Calu3 (cell line): ENCODE data around the gene FSIP1. TPM values are rescaled to one million over a fixed set of nuclear protein-coding genes. Genes with fewer than 3 reads are reported as not detected.
A peak's percentile ranks its signal among the peaks of the same experiment; 100 is the strongest.

Experiments used
- BruUV-seq: library from RNA; stranded (reverse); fragments of 400-500 nt; replicated peaks from 2 replicates; lab custom pipeline; 2021; lab: Mats Ljungman, UMichigan
- CTCF ChIA-PET: fragments of 300-600 bp; sonication (Branson Sonifier 250); formaldehyde crosslinking; loops from one replicate; lab custom pipeline; 2022; ENCODE audit warnings: antibody characterized with exemption; lab: Charles Lee
- DNase-seq: peaks from one replicate; pipeline ENCODE4 v3.0.0; 2022
- H3K27ac Mint-ChIP-seq: one replicate; pipeline ENCODE4 v1.8.0; 2022; ENCODE audit warnings: mixed read lengths; ENCODE audit not compliant: unreplicated experiment
- H3K27me3 Mint-ChIP-seq: one replicate; pipeline ENCODE4 v1.8.0; 2022; ENCODE audit warnings: mixed read lengths; ENCODE audit not compliant: unreplicated experiment
- H3K36me3 Mint-ChIP-seq: one replicate; pipeline ENCODE4 v1.8.0; 2022; ENCODE audit warnings: mild to moderate bottlenecking, moderate library complexity, mixed read lengths; ENCODE audit not compliant: insufficient read depth, unreplicated experiment
- H3K4me1 Mint-ChIP-seq: one replicate; pipeline ENCODE4 v1.8.0; 2022; ENCODE audit warnings: mild to moderate bottlenecking, low read depth, mixed read lengths; ENCODE audit not compliant: unreplicated experiment
- H3K4me3 Mint-ChIP-seq: one replicate; pipeline ENCODE4 v1.8.0; 2022; ENCODE audit warnings: mild to moderate bottlenecking, low read depth, moderate library complexity, mixed read lengths; ENCODE audit not compliant: unreplicated experiment
- H3K9me3 Mint-ChIP-seq: one replicate; pipeline ENCODE4 v1.8.0; 2022; ENCODE audit warnings: low read depth, mixed read lengths; ENCODE audit not compliant: unreplicated experiment
- intact Hi-C: fragments of 100-400 bp; cut with micrococcal nuclease; formaldehyde crosslinking; loops from one replicate; pipeline ENCODE4 v1.10.0; 2022; ENCODE audit not compliant: unreplicated experiment
- total RNA-seq: library from RNA; stranded (reverse); gene quantifications from 2 replicates; pipeline ENCODE4 v1.2.3, GENCODE V29; 2022
- TF ChIP-seq, protein P1 (sequence below): fragments of 200-600 bp; IDR thresholded peaks from one replicate; pipeline ENCODE4 v1.8.0; 2022; ENCODE audit warnings: antibody characterized with exemption; ENCODE audit not compliant: unreplicated experiment

FSIP1 gene
- total RNA-seq, 1 experiment from 2014 or later: 0.28 TPM

DNA sequence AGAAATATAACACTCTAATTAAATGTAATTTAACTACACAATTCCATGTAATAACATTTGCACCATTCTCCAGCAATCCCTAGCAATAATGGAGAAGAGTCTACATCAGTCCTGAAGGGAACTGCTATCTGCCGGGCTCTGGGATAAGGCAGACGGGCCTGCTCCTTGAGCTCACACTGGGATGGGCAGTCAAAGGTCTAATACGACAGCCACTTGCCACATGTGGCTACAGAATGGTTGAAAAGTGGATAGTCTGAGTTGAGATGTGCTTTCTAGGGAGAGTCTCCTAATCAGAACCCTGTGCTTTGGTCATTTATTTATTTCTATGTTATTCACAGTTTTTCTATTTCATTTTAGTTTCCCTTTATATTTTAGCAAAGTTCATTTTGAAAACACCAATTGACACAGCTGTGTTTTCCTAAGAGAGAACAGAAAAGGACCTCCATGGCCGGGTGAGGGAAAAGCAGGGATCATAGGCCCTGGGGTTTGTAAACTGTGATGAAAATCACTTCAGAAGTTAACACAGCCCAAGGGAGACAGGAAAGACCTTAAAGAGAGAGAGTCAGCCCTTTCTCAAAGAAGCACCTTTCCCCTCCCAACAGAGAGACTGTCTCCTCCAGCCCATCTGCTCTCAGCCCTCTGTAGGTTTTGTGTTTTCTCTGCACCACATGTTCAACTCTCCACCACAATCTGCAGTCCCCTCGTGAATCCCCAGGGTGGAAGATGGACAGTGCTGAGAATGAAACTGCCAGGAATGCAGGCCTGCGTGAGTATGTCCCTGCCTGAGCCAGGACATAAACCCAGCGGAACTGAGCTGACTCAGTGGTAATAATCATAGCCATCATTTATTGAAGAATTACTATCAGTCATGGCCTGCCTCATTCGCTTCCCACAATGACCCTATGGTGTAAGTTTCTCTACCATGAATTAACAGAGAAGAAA is 11.6 kb downstream of the FSIP1 start:
- no peaks in the 10 kb centered on the region for H3K27me3 Mint-ChIP-seq
- intact Hi-C loops: no loop called here
- H3K9me3 Mint-ChIP-seq: no peaks in the 10 kb centered on the region
- H3K4me1 Mint-ChIP-seq: no peaks in the 10 kb centered on the region
- TF ChIP-seq, protein P1, sequence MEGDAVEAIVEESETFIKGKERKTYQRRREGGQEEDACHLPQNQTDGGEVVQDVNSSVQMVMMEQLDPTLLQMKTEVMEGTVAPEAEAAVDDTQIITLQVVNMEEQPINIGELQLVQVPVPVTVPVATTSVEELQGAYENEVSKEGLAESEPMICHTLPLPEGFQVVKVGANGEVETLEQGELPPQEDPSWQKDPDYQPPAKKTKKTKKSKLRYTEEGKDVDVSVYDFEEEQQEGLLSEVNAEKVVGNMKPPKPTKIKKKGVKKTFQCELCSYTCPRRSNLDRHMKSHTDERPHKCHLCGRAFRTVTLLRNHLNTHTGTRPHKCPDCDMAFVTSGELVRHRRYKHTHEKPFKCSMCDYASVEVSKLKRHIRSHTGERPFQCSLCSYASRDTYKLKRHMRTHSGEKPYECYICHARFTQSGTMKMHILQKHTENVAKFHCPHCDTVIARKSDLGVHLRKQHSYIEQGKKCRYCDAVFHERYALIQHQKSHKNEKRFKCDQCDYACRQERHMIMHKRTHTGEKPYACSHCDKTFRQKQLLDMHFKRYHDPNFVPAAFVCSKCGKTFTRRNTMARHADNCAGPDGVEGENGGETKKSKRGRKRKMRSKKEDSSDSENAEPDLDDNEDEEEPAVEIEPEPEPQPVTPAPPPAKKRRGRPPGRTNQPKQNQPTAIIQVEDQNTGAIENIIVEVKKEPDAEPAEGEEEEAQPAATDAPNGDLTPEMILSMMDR: no peak
- DNase-seq: no peak
- H3K36me3 Mint-ChIP-seq: no peaks in the 10 kb centered on the region
- no peak overlapping the region for H3K4me3 Mint-ChIP-seq
- BruUV-seq: no TSS peak
- CTCF ChIA-PET: no interaction called here
- H3K27ac Mint-ChIP-seq: no peak overlapping the region

DNA sequence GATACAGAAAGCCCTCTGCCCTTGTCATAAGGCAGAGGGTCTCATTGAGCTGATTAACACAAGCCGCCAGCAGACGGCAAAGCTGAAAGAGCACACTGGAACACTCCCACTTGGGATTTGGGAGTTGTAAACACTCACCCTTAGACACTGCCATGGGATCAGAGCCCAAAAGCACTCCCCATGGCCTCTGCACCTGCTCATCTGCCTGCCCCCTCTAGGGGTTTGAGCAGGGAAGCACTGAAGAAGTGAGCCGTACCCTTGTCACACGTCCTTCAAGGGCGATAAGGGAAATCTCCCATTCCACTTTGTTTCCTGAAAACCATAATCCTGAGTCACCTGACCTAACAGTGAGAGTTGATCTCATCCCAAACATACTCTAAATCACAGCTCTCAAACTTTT is 14.7 kb downstream of the FSIP1 start:
- no TSS peak for BruUV-seq
- H3K9me3 Mint-ChIP-seq: no peaks in the 10 kb centered on the region
- no peak overlapping the region for H3K27ac Mint-ChIP-seq
- intact Hi-C loops: no loop called here
- DNase-seq: no peak
- TF ChIP-seq, protein P1: no peak
- H3K27me3 Mint-ChIP-seq: no peaks in the 10 kb centered on the region
- no peaks in the 10 kb centered on the region for H3K4me1 Mint-ChIP-seq
- CTCF ChIA-PET: interaction anchor here (1.7 kb wide), 1 partner anchor 10 kb away, joined by 5 read pairs; no protein-coding TSS in a partner anchor
- no peak overlapping the region for H3K4me3 Mint-ChIP-seq
- H3K36me3 Mint-ChIP-seq: no peaks in the 10 kb centered on the region

DNA sequence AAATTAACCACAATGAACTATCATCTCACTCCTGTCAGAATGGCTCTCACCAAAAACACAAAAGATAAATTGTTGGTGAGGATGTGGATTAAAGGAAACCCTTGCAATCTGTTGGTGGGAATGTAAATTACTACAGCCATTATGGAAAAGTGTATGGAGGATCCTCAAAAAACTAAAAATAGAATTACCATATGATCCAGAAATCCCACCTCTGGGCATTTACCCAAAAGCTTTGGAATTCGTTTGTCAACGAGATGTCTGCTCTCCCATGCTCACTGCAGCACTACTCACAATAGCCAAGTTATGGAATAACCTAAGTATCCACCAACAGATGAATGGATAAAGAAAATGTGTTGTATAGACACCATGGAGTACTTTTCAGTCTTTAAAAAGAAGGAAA is 21.6 kb downstream of the FSIP1 start:
- intact Hi-C loops: no loop called here
- no peaks in the 10 kb centered on the region for H3K27me3 Mint-ChIP-seq
- no peak overlapping the region for H3K27ac Mint-ChIP-seq
- no peak overlapping the region for H3K4me3 Mint-ChIP-seq
- no peaks in the 10 kb centered on the region for H3K9me3 Mint-ChIP-seq
- TF ChIP-seq, protein P1: no peak
- DNase-seq: no peak
- BruUV-seq: no TSS peak
- H3K36me3 Mint-ChIP-seq: no peaks in the 10 kb centered on the region
- CTCF ChIA-PET: no interaction called here
- H3K4me1 Mint-ChIP-seq: no peaks in the 10 kb centered on the region

DNA sequence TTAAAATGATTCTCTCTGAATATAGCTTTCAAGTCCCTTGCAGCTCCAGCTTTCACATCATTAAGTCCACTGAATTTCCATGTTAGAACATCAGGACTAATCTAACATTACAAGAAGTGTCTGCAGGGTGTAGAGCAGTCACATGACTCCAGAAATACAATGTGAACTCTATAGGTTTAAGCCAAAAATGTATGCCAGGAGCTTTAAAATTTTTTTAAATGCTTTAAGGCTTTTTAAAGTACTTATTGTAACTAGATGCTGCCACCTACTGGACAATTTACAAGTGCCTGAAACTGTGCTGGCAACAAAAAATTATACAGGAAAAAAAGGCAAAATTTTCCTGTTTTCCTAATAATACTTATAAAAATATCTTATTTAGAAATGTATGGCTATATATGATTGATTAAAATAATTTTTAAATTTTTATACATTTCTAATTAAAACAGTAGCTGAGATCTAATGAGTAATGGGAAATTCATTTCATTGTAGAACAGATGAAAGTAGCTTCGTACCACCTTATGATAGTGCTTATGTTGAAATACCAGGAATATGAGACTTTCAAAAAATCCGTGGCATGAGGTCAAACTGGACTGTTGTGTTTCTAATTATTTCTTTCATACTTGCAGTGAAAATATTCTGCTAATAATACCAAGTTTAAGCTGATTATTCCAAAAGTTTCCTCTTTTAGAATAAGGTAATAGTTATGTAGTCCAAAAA is 25.7 kb downstream of the FSIP1 start:
- CTCF ChIA-PET: interaction anchor here (0.8 to 1.6 kb wide), 9 partner anchors 9 to 1049 kb away, joined by 3 to 20 read pairs (median 4); partner anchors contain the start of gene THBS1
- Mint-ChIP-seq H3K27ac (no peak overlapping the region), H3K27me3 (no peaks in the 10 kb centered on the region), H3K9me3 (no peaks in the 10 kb centered on the region), H3K36me3 (no peaks in the 10 kb centered on the region), H3K4me3 (no peak overlapping the region), H3K4me1 (no peaks in the 10 kb centered on the region)
- peak; percentile 17 for DNase-seq
- intact Hi-C loops: loop anchor here (1.0 to 5.0 kb wide), 3 partner anchors 71 to 1050 kb away; no protein-coding TSS in a partner anchor
- TF ChIP-seq, protein P1: no peak
- no TSS peak for BruUV-seq
